Fibroblast of lung (primary cell): ENCODE data around the gene ARFRP1.

Source experiments
- EZH2 ChIP-seq: IDR thresholded peaks from 2 replicates; pipeline ENCODE4 v1.5.1; 2012; ENCODE audit warnings: low read length, control low read depth, mild to moderate bottlenecking; ENCODE audit errors: missing control alignments
- TF ChIP-seq, protein P1 (sequence below), 2 donors: IDR thresholded peaks in 1 of 2; conservative IDR thresholded peaks in 1 of 2; 1 replicate in 1 of 2; 2 replicates in 1 of 2; pipeline ENCODE4 v1.5.1; 2011 to 2012; ENCODE audit warnings: low read length in 2 of 2, control low read depth in 1 of 2, inconsistent platforms in 1 of 2, low read depth in 1 of 2, mild to moderate bottlenecking in 1 of 2

- TF ChIP-seq, protein P1, sequence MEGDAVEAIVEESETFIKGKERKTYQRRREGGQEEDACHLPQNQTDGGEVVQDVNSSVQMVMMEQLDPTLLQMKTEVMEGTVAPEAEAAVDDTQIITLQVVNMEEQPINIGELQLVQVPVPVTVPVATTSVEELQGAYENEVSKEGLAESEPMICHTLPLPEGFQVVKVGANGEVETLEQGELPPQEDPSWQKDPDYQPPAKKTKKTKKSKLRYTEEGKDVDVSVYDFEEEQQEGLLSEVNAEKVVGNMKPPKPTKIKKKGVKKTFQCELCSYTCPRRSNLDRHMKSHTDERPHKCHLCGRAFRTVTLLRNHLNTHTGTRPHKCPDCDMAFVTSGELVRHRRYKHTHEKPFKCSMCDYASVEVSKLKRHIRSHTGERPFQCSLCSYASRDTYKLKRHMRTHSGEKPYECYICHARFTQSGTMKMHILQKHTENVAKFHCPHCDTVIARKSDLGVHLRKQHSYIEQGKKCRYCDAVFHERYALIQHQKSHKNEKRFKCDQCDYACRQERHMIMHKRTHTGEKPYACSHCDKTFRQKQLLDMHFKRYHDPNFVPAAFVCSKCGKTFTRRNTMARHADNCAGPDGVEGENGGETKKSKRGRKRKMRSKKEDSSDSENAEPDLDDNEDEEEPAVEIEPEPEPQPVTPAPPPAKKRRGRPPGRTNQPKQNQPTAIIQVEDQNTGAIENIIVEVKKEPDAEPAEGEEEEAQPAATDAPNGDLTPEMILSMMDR (conservative IDR thresholded peaks at IDR 0.05 in 1 of 2, IDR thresholded peaks at IDR 0.05 in 1 of 2; ENCODE audit: low read depth in 1 of 2, low read length in 2 of 2): no peak
- TF ChIP-seq EZH2: no peak
Measured at GRCh38 chr20:63681609-63682142, 26.1 kb downstream of the ARFRP1 start.
